HS-5 (cell line): ENCODE measurements around the gene MT4.

ENCODE experiments used
- DNase-seq: peaks from one replicate; pipeline ENCODE4 v3.0.0-alpha.2; 2012; ENCODE audit warnings: low read depth

MT4 gene

DNA sequence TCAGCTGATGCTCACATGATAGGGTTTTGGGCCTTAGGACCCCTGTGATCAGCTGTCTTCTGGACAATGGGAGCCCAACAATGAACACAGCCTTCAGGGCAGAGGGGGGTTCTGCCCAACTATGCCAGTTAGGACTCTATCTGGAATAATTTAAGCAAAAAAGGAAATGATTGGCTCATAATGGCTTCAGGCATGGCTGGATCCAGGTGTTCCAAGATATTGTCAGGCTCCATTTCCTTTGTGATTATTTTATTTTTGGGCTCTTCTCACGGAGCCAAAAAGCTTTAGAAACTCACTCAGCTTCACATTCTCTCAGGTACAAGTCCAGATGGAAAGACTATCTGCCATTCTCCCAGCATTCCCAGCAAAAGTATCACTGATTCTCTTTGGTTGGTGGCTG, 40.6 kb downstream of the MT4 start:
- DNase-seq = no peak

DNA sequence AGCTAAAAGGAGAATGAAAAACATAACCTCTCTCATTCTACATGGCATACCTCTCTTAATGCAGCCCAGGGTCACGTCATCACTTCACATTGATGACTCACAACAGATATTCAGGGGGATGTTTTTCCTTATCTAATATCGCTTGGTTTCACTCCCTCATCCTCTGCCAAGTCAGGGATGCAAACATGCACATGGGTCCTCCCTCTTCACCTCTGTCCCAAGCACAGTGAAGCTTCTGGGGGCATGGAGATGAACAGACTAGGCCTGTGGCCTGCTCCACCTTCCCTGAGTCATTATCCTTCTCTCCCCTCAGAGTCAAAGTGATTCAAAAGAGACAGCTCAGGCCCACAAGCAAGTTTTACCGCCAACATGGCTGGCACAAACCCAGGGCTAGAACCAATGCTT, 41.2 kb downstream of the MT4 start:
- no peak for DNase-seq

DNA sequence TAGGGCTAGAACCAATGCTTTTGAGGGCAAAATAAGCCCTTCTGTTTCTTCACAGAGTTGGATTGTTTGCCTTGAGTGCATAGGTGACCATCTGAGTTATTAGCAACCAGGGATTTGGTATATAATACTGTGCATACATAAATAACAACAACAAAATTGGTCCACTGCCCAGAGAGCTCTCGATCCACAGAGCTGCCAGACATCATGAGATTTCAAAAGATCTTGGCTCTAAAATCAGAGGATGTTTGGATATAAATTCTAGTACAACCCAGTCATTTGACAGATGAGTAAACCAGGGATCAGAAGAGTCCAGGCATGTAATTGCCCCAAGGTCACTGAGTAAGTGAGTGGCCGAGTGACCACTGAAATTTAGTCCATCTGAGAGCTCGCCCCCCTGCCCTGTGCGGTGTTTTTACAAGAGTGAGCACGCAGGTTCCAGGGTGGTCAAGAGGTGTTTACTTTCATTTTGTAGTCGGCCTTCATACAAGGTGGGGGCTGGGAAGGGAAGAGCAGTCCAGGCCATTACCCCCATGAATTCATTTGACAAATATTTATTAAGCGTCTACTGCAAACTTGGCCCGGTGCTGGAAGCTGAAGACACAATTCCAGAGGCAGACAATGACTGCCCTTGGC, 41.7 kb downstream of the MT4 start:
- DNase-seq = peak; percentile 92

DNA sequence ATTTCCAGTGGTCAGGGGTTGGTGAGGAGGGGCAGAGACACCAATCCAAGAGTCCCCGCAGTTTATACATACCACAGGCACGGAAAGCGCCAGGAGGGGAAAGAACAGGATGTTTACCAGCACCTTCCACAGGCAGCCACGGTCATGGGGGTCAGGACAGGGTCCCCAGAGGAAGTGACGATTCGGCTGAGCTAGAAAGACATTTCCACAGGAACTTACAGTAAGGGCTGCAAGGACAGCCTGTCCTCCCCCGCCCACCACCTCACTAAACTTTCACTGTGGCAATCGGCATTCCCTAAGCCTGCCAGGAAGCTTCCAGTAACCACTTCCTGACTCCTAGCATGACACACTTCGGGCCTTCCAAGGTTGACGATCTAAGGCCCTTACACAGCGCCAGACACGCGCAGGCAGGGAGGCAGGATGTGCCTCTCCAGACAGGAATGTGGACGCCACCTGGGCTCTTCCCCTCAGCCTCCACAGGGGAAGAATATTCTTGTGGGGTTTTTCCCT, 42.3 kb downstream of the MT4 start:
- peak; percentile 98 for DNase-seq

DNA sequence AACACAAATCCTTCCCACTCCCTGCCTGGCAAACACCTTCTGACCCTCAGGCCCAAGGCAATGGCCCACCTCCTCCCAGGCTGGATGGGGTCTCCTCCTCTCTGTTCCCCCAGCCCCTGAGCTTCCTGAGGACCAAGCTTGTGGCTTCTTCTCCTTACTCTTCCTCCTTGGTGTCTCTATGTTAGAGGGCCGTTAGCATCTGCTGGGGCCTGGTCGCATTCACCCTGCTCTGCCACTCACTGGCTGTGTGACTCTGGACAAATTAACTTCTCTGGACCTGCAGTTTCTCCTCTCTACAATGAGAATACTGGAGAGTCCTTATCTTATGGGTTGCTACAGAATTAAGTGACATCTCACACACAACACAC, 42.8 kb downstream of the MT4 start:
- no peak for DNase-seq

DNA sequence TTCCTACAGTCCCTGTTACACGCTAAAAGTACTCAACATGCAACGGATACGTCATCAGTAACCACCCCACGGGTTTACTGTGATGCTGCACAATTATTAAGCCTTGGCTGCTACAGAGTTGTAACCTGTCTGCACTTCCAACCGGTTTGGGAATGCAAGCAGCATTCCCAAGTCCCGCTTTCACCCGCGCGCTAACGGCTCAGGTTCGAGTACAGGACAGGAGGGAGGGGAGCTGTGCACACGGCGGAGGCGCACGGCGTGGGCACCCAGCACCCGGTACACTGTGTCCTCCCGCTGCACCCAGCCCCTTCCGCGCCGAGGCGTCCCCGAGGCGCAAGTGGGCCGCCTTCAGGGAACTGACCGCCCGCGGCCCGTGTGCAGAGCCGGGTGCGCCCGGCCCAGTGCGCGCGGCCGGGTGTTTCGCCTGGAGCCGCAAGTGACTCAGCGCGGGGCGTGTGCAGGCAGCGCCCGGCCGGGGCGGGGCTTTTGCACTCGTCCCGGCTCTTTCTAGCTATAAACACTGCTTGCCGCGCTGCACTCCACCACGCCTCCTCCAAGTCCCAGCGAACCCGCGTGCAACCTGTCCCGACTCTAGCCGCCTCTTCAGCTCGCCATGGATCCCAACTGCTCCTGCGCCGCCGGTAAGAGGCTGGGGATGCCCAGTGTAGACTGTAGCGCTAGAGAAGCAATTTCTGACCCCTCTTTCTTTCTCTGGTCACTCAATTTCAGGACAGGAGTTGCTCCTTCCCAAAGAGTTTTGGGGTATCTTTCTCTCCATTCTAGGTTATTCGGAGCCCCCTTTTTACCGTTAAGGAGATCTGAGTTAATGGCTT, 43.4 kb downstream of the MT4 start, which contains the start of gene MT2A:
TSS of gene MT2A (plus strand) at position 542 of the 833 bp plus-strand sequence. CDS start at position 614, 72 bp downstream.
- peak; percentile 82 for DNase-seq

DNA sequence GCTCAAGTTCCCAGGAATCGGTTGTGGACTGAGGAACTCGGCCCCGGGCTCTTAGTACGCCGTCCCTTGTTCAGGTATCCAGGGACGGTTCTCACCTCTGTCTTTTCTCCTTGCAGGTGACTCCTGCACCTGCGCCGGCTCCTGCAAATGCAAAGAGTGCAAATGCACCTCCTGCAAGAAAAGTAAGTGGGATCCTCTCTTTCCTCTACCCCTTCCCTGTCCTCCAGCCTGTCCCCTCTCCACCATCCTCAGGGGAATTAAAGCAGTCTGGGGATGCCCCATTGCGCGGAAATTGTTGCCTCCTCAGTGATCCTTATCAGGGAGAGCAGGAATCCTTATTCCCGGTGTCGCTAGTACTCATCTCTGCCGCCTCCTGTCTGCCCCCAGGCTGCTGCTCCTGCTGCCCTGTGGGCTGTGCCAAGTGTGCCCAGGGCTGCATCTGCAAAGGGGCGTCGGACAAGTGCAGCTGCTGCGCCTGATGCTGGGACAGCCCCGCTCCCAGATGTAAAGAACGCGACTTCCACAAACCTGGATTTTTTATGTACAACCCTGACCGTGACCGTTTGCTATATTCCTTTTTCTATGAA, 44.1 kb downstream of the MT4 start:
- DNase-seq = no peak

DNA sequence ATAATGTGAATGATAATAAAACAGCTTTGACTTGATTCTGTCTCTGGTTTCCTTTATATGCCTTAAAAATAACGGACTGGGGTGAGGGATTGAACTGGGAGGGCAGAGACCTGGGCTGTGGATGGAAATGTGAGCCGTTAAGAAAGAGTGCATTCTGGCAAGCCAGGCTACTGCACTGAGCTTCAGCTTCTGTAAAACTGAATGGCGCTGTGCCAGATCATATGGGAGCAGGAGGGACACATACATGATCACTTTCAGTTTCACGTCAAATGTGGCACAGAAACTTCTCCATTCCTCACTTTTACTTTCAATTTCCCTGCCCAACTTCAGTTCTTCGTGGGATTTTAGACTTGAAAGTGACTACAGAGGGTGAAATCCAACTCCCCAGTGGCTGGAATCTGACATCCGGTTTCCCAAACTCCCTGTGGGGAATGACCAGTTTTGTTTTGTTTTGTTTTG, 44.6 kb downstream of the MT4 start:
- DNase-seq = peak; percentile 83

DNA sequence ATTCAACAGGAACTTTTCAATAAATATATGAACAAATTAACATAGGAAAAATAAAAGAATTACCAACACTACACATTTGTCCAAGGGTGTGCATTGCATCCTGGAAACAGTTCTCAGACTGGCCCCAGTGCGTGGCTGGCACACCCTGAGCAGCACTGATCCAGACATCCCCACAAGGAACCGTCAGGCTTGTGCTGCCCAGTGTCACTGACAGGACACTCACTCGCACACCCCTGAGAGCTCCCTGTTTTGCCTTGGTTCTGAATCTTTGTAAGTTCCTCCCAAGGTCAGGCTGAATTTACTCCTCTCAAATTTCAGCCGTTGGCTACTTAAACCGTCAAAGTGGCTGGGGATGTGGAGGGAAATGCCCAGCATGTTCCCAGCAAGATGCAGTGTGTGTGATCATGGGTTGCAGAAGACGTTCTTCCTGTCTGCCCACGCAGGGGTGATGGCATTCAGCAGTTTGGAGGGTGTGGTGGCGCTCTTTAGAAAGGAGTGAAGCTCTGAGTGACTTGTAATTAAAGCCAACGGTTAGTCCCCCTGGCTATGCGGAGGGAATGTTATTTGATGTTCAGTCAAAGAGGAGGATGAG, 45.2 kb downstream of the MT4 start:
- peak; percentile 76 for DNase-seq

DNA sequence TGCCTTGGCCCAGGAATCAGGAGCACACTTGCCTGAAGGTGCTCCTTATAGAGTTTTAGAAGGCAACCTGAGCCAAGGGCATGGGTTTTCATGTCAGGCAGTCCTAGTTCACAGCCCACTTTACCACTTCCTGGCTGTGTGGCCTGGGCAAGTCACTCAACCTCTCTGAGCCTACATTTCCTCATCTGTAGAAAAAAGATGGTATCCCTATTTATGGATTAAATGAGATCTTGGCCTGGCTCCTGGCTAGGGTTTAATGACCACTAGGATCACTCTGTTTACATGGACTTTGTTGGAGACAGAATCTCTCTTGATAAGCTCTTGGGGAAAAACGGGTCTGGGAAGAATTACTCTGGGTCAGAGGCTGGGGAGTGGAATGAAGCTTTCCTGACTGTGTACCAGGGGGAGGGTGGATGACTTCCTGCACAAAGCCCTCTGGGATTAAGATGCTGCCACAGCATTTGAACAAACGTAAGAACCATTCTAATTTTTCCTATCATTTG, 45.8 kb downstream of the MT4 start:
- DNase-seq = no peak

DNA sequence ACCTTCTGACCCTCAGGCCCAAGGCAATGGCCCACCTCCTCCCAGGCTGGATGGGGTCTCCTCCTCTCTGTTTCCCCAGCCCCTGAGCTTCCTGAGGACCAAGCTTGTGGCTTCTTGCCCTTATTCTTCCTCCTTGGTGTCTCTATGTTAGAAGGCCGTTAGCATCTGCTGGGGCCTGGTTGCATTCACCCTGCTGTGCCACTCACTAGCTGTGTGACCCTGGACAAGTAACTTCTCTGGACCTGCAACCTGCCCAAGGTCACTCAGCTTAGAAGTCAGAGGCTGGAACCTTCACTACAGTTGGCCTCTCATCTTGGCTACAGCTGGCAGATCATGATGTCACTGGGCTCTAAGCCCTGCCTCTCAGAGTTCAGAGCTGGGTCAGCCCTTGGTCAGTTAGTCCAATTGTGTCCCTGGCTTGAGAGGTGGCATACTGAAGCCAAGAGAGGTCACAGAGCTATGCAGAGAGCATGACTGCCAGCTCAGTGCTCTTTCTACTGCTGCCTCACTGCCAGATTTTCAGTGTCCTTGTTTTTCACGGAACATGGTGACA, 46.5 kb downstream of the MT4 start:
- DNase-seq = no peak

DNA sequence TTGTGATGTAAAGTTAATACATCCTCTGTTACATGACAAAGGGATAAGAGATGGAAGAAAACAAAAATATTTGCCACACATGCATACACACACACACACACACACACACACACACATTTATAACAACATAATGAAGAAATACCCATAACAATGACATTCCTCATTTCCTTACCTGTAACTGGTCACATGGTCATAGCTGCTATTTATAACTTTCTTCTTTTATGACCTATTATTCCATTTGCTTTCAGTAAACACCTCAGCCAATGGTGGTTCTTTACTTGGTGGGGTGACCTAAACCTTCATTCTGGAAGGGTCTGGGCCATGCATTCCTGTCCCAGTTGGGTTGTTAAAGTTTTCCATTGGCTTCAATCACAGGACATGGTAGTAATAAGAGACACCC, 48.8 kb downstream of the MT4 start:
- no peak for DNase-seq

DNA sequence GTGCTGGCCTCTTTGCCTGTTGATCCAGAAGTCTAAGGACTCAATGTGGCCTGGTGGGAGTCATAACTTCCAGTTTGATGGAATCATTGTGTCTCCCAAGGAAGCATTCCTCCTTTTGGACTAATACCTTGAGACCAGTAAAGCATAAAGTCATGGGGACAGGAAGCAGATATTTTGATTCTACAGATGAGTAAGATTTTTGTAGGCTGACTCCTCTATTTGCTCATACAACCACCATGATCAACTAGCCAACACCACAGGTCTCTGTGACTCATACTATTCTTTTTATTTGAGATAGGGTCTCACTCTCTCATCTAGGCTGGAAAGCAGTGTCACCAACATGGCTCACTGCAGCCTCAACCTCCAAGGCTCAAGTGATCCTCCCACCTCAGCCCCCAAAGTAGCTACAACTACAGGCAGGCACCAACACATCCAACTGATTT, 49.7 kb downstream of the MT4 start:
- DNase-seq = peak; percentile 83

DNA sequence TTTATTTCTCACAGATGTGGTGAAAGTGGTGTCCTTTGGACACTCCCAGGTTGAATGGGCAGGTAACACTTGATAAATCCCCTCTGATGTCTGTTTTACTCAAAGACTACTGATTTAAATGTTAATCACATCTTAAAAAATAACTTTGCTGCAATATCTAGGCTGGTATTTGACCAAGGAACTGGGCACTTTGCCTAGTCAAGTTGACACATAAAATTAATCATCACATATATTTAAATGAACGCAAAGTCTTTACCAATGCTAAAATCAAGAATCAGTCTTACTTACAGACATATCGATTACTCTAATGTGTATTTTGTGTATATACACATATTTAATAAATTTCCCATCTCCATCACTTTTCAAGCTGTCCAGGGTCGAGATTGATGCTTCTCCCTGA, 50.5 kb downstream of the MT4 start:
- DNase-seq = peak; percentile 74

DNA sequence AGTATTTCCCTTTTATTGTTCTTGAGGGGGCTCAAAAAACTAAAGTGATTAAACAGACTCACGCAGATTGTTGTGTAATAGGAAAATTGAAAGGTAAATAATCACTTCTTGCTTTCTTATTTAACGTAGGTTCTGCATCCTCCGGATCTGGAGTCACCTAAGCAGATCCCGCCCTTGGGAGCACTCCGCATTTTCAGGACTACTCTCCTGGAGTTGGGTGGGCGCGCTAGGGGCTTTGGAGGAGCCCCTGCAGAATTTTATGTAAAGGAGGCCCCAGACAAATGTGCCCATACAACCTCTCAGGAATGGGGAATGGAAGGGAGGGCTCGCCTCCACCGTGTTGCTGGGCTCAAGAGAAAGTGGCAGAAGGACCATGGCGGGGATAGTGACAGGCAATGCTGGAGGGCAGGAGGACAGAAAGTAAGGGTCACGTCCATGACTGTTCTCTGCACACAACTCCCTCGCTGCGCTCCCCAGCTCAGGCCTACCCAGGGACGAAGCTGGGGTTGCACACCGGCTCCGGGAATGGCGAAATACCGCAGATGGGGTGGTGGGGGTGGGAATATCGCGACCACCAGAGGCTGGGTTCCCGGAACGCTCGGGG, 51.8 kb downstream of the MT4 start:
- DNase-seq = no peak

DNA sequence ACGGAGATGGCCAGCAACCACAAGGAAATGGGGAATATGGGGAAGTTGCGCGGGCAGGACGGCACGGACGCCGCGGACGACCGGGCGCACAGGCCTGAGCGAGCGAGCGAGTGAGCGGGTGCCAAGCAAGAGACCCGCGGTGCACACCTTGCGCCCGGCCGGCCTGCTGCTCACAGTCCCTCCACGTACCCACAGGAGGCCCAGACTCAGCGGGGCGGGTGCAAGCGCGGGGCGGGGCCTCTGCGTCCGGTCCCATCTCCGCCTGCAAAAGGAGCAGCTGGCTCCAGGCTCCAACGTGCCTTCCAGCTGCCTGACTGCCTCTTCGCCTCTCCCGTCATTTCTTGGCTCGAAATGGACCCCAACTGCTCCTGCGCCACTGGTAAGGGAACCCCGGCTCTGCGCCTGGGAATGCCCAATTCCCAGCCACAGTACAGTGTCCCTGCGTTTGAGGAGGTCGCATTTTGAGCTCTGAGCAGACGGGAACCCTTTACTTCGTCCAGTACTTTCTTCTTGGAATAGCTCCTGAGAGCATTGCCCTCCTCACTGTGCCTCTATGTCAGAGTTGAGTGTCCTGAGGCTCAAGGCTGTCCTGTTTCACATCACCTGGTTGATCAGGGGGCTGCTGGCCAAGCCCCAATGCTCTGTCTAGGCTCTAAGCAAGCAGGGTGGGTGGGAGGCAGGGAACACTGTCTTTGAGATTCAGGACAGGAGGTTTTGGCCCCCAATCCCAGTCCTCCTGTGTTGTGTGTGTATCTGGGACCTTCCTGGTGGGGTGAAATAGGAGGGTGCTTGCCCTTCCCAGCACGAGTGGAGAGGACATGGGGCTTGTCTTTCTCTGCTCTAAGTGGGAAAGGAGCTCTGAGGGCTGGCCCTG, 52.6 kb downstream of the MT4 start:
- DNase-seq = no peak

DNA sequence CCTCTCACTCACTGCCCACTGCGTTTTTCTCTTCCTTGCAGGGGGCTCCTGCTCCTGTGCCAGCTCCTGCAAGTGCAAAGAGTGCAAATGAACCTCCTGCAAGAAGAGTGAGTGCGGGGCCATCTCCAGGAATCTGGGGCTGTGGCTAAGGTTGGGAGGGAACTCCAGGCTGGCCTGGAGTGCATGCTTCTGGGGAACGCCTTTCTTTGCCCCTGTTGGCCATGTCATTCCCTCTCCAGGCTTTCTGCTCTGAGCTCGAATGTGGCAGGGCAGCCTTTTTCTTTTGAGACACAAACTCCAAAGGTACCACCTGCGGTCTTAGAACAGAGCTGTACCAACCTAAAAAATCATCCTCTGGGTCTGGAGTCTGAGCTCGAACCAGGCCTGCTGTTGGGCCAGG, 53.3 kb downstream of the MT4 start:
- no peak for DNase-seq
